Measurements from ENCODE around the gene ALOX15B. TPM values are rescaled to one million over a fixed set of nuclear protein-coding genes. Genes with fewer than 3 reads are reported as not detected.

ALOX15B gene
- total and polyA plus RNA-seq, 2 donors from 2014 or later: 0.15 to 8.0 TPM

DNA sequence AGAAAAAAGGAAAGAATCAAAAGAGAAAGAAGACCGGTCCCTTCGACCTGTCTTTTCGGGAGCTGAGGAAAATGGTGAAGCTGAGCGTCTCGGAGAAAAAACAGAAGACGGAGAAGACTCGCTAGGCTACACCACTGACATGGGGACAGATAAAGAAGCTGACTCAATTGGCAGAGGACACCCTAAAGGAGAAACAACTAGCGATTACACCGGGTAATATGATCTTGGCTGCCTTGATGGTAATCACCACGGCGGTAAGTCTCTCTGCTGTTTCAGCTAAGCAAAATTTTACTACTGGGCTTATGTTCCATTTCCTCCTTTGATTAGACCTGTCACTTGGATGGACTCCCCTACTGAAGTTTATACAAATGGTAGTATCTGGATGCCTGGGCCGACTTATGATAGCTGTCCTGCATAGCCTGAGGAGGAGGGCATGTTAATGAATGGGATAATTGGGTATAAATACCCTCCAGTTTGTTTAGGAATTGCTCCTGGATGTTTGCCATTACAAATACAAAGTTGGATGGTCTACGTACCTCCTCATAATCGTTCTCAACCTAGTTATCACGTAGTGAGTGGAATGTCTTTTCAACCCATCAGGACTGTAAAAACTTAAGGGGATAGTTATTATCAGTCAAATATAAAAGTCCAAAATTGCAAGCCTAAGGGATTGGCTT lies 24.1 kb downstream of the ALOX15B start:
- intact Hi-C loops (cut with DNase I): no loop called here

GRCh38 chr17:8063761-8064534 lies 25.1 kb downstream of the ALOX15B start:
- Histone ChIP-seq H3K36me3 (ENCODE audit: control insufficient read depth in 2 of 3, insufficient read depth in 3 of 3, low read length in 3 of 3) (no peaks in the 10 kb centered on the region), H3K27ac (ENCODE audit: low read depth in 2 of 2, low read length in 2 of 2) (no peak overlapping the region), H3K9ac (ENCODE audit: low read length in 3 of 3) (no peak overlapping the region), H3K27me3 (ENCODE audit: control insufficient read depth, insufficient read depth, low read length) (peaks cover 45% of the 10 kb centered on the region), H3K9me3 (ENCODE audit: control insufficient read depth in 2 of 3, insufficient read depth in 1 of 3, low read length in 3 of 3) (no peaks in the 10 kb centered on the region), H3K4me1 (ENCODE audit: control insufficient read depth in 2 of 3, insufficient read depth in 2 of 3, low read depth in 1 of 3, low read length in 3 of 3) (no peaks in the 10 kb centered on the region), H3K4me3 (ENCODE audit: low read length in 3 of 3) (no peak overlapping the region)
- TF ChIP-seq CTCF (IDR thresholded peaks at IDR 0.05; ENCODE audit: borderline replicate concordance, extremely low read depth, insufficient read depth): no peak
- DNase-seq (peak in 1 of 5 donors; percentile 71), FAIRE-seq (no peak)
- intact Hi-C loops (cut with DNase I): no loop called here

More for the DNA sequence above, 24.1 kb downstream of the ALOX15B start:
- Histone ChIP-seq H3K9me3 (ENCODE audit: control insufficient read depth in 2 of 3, insufficient read depth in 1 of 3, low read length in 3 of 3) (no peaks in the 10 kb centered on the region), H3K27me3 (ENCODE audit: control insufficient read depth, insufficient read depth, low read length) (peaks cover 47% of the 10 kb centered on the region), H3K4me3 (ENCODE audit: low read length in 3 of 3) (no peak overlapping the region), H3K4me1 (ENCODE audit: control insufficient read depth in 2 of 3, insufficient read depth in 2 of 3, low read depth in 1 of 3, low read length in 3 of 3) (no peaks in the 10 kb centered on the region), H3K9ac (ENCODE audit: low read length in 3 of 3) (no peak overlapping the region), H3K27ac (ENCODE audit: low read depth in 2 of 2, low read length in 2 of 2) (no peak overlapping the region), H3K36me3 (ENCODE audit: control insufficient read depth in 2 of 3, insufficient read depth in 3 of 3, low read length in 3 of 3) (no peaks in the 10 kb centered on the region)
- no peak for TF ChIP-seq CTCF (IDR thresholded peaks at IDR 0.05; ENCODE audit: borderline replicate concordance, extremely low read depth, insufficient read depth)
- peak in 1 of 5 donors; percentile 44 for DNase-seq
- no peak for FAIRE-seq

GRCh38 chr17:8064561-8065019 lies 25.7 kb downstream of the ALOX15B start:
- no peak overlapping the region for H3K9ac ChIP-seq (ENCODE audit: low read length in 3 of 3)
- no peak for TF ChIP-seq CTCF (IDR thresholded peaks at IDR 0.05; ENCODE audit: borderline replicate concordance, extremely low read depth, insufficient read depth)
- peaks cover 0 to 3% (median 0%) of the 10 kb centered on the region in 3 donors for H3K4me1 ChIP-seq (ENCODE audit: control insufficient read depth in 2 of 3, insufficient read depth in 2 of 3, low read depth in 1 of 3, low read length in 3 of 3)
- peak in 1 of 5 donors; percentile 37 for DNase-seq
- H3K36me3 ChIP-seq (ENCODE audit: control insufficient read depth in 2 of 3, insufficient read depth in 3 of 3, low read length in 3 of 3): no peaks in the 10 kb centered on the region
- H3K4me3 ChIP-seq (ENCODE audit: low read length in 3 of 3): no peak overlapping the region
- H3K9me3 ChIP-seq (ENCODE audit: control insufficient read depth in 2 of 3, insufficient read depth in 1 of 3, low read length in 3 of 3): no peaks in the 10 kb centered on the region
- no peak for FAIRE-seq
- no peak overlapping the region for H3K27ac ChIP-seq (ENCODE audit: low read depth in 2 of 2, low read length in 2 of 2)
- intact Hi-C loops (cut with DNase I): no loop called here
- H3K27me3 ChIP-seq (ENCODE audit: control insufficient read depth, insufficient read depth, low read length): peaks cover 39% of the 10 kb centered on the region
